ENCODE measurements around the gene PIGH.

GRCh38 chr14:67577909-67578749 lies 21.9 kb downstream of the PIGH start:
- TF ChIP-seq POLR2A (IDR thresholded peaks at IDR 0.05) (no peak), CTCF (IDR thresholded peaks at IDR 0.05) (no peak)
